Renal cortical epithelial cell (primary cell): Measurements from ENCODE around the gene VAMP3. TPM values are rescaled to one million over a fixed set of nuclear protein-coding genes. Genes with fewer than 3 reads are reported as not detected.
"Not testable (repeated sequence)": the region's sequence is repeated elsewhere in the genome, so short reads cannot be mapped to it uniquely, and the experiment has no call there.

Experiments
- DNase-seq: peaks from one replicate; pipeline ENCODE4 v3.0.0-alpha.2; 2011; ENCODE audit warnings: low read depth
- total RNA-seq: library from RNA; depleted of rRNA; stranded (reverse); fragments of >200 nt; gene quantifications from 2 replicates; pipeline ENCODE4 v1.2.3, GENCODE V29; 2014

Gene VAMP3
- total RNA-seq, 1 donor from 2014 or later, result 136 TPM

DNA sequence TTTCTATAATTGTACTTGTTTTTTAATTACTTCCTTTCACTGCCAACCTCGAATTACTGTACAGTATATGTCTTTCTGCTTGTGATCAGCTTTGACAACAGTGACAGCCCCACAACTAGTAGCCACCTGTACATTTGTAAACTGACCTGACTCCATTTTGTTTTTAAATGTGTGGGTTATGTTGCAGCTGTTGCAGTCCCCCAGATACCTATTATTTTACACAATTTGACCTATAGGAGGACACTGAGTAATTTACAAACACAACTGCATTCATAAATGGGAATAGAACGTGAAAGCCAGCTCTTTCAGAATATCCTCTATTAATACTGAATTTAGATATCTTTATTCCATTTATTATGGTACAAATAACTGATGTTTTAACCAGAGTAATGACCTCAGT lies 2.5 kb upstream of the VAMP3 start:
- DNase-seq, result no peak

DNA sequence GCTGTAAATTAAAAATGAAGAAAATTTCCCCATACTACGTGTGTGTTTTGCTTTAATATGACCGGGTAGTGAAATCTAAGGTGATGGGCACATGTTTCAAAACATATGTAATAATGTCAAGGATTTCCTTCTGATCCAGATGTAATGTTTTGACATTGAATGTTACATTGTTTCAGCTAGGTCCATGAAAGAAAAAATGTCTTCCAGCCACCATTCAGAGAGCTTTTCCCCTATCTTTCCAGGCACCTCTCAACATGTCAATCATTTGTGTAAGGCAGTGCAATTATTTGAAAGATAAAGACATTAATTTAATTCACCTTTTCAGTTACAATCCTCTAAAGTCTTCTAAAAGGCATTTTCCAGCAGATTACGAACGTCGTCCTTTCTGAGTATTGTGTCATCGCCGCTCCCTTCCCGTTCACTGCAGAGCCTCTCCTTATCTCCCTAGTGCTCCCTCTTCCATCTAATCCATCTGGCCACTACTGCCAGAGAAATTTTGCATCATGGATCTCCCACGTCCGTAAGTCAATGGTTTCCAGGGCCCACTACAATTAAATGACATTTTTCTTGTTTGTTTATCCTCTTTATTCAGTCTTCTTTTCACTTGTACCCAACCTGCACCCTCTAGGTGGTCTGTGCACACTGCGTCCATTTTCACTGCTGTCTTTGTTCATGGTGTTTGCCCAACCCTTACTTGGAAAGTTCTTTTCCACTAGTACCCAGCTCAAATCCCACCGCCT lies 1.3 kb upstream of the VAMP3 start:
- DNase-seq, result no peak

DNA sequence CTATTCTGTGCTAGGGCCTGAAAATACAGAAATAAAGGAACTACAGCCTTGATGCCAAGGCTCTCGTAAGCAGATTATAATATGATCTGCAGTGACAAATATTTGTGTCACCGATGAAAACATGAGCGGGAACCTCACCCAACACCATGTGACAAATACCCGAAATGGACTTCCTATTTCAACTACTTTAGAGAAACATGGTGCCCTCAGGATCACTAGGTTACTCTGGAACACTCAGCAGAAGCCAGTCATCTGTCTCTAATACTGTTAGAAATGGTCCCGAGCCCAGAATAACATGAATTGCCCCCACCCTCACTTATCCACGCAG lies 463 bp upstream of the VAMP3 start:
- peak; percentile 13 for DNase-seq

DNA sequence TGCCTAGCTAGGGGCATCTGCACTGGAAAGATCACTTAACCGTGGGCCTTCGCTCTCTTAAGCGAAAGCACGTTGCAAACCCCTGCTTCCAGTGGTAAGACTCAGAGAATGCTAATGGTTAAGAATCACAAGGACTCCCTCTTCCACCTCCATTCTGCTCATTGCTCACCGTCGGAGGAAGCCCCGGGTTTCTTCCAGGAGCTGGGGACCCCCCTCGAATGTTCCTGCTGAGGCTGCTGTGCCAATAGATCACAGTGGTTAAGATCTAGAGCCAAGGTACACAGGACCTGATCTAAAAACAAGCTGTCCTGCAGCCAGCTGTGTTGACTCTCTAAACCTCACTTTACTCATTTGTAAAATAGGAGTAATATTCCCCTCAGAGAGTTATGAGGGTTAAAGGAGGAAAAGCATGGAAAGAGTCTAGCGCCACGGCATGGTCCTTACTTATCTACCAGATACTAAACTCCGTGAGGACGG lies 765 bp downstream of the VAMP3 start:
- no peak for DNase-seq

DNA sequence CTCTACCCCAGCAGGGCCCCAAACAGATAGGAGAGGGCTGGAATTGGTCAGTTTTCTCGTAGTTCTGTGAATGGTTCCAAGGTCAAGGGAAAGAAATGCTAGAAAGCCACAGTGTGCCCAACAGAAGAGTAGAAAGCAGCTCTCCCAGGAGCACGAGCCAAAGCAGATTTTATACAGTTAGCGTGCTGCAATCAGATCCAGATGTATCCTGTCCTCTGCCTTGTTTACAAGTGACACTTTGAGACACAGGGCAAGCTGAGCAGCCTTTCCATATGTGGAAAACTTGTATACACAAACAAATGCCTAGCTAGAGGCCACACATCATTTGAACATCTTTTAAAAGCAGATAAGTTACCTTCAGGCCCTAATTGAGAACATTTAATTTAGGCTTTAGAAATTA lies 6.5 kb downstream of the VAMP3 start:
- DNase-seq, result no peak

DNA sequence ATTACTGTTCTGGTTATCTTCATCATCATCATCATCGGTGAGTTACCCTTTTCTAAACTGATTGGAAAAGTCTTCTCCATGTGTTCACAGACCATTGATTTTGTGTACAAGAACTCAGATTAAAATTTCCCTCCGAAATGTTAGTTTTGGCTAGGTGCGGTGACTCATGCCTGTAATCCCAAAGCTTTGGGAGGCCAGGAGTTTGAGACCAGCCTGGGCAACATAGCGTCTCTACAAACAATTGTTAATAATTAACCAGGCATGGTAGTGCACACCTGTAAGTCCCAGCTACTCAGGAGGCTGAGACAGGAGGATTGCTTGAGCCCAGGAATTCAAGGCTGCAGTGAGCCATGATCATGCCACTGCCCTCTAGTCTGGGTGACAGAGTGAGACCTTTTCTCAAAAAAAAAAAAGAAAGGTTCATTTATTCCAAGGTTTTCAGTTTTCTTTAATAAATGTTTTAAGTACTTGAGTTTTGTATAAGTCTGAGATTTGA lies 7.1 kb downstream of the VAMP3 start:
- DNase-seq, result no peak

DNA sequence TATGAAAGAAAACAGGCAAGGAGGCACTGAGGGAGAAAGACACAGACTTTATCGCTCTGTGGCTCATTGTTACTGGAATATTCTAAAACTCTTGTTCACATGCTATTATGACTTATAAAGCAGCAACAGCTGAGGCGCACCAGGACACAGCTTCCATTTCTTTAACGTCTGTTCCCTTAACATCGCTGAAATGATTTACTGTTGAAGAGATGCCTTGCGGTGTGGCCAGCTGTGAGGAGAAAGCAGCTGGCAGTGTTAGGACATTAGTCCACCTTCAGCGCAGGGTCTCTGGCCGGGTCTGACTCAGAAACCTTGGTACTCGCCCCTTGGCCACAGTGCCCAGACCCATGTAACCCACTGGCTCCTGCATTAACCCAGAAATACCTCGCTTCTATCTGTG lies 9.9 kb downstream of the VAMP3 start:
- DNase-seq, result no peak

DNA sequence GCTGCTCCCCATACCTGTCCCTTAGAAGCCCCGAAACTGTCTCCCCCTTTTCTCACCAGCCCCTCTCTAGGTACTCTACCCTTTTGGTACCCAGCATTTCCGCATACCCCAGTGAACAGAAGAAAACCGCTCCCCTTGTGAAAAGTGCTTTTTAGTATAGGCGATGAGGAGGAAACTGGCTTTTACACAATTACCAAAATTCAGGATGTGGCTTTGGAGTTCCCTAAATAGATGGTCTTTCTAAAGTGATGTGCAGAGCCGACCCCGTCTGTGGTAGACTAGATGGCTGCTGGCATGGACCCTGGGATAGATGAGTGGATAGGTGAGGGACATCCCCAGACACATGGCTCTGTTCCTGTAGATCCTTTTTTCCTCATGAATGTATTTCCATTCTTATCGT lies 10.4 kb downstream of the VAMP3 start:
- no peak for DNase-seq

DNA sequence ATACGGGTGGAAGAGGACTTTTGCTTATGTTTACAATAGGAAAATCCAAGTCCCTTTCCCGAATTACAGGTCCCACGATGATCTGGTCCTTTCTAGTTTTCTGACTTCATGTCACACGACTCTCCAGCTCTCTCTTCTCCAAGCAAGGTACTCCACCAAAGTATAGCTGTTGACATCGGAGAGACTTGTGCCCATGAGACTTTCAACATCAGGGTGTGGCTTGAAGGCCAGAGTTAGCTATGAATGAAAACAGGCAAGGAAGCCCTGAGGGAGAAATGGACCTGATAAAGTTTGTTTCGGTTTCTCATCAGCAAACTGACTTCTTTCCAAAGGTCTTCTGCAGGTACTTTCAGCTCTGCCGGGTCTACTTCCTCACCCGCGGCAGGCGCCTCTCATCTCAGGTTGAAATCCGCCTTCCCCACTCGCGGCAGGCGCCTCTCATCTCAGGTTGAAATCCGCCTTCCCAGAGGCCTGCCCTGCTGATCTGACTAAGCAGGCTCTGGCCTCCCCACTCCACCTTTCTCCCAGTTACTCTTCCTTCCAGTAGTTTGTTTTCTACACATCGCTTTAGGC lies 10.9 kb downstream of the VAMP3 start:
- no peak for DNase-seq

DNA sequence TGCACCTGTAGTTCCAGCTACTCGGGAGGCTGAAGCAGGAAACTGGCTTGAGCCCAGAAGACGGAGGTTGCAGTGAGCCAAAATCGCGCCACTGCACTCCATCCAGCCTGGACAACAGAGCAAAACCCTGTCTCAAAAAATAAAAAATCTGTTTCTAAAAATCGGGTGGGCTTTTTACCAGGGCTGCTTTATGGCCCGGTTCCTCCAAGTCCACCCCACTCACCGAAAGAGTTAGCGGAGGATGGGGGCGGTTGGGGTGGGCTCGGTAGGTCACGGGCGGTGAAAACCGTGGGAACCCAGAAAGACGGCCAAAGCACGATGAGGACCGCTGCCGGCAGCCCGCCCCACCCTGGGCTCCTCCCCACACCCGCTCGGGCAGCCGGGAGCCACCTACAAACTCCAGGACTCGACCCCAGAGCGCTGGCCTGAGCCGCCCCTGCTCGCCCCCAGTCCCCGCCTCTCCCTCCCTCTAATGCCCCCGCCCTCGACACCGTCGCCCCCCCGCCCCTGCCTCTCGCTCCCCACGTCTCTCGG lies 12.1 kb downstream of the VAMP3 start:
- DNase-seq, result no peak

DNA sequence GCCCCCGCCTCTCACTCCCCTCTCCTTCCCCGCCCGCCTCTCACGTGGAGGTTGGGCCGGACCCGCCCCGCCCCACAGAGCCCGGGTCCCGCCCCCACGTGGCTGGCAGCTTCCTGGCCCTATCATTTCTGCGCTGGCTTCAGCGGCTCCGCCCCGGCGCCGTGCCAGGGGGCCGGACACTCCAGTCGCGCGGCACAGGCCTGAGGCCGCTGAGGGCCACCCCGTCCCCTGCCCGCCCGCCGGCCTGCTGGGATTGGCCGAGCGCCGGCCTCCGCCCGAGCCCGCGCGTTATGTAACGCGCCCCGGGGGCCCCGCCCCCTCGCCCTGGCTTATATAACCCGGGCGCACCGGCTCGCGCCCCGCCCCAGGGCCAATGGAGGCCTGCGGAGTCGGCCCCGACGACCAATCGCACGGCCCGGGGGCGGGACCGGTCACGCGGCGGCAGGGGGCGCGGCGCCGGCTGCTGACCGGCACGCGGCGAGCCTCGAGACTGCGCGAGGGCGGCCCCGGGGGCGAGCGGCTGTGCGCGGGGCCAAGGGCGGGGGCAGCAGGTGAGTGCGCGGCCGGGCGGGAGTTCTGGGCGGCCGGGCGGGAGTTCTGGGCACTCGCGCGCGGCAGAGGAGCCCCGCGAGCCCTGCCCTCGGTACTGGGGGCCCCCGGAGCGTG lies 12.9 kb downstream of the VAMP3 start, which contains the start of gene PER3:
PER3 (plus strand) TSS at position 466 of the 666 bp plus-strand sequence. CDS start 587 bp downstream, outside the sequence.
- peak; percentile 85 for DNase-seq

DNA sequence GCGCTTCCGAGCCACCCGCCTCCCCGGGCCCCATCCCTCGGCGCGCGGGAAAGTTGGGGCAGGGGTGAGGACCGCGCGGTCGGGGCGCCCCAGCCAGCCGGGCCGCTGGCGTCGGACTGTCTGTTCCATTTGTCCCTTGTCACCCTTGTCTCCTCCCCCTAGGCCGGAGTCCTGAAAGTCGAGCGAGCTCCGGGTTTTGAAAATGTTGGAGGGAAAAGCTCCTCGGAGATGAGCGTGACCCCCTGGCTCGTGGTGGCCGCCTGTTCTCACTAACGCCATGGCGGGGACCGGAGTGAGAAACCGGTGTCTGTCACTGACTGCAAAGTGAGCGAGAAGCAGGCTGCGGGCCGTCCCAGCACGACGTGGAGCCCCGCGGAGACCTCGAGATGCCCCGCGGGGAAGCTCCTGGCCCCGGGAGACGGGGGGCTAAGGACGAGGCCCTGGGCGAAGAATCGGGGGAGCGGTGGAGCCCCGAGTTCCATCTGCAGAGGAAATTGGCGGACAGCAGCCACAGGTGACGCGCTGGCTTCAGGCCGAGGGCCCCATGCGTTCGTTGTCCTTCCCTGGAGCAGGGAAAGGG lies 13.5 kb downstream of the VAMP3 start:
- DNase-seq, result no peak

DNA sequence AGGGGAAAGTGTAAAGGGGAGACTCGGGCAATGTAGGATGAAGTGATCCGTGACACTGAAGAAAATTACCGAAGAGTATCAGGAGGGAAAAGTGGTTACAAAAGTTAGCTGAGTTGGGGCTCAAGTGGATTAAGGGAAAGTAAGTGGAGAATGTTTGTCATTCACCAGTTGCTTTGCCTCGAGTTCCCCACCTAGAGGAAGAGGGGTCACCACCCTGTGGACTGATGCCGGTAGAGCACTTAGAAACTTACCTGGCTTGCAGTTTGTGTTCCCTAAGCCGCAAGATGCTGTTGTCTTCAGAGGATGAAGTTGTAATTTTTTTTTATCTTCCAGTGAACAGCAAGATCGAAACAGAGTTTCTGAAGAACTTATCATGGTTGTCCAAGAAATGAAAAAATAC lies 14.0 kb downstream of the VAMP3 start:
- DNase-seq, result no peak

DNA sequence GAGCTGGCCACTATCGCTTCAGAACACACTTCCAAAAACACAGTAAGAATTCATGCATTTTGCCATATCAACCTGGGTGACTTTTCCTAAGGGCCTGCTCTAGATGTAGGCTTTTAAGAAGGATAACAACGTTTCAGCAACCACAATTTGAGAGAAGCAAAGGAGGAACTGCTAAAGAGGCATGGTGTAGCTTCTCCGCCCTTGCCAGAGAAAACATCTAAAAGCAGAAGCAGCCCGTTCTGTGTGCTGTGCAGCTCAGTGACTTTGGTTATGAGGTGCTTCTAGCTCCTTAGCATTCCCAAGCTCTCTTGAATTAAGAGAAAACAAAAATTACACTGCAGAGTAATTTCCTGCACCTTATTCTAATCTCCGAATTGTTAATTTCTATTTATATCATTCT lies 15.7 kb downstream of the VAMP3 start:
- DNase-seq, result no peak

DNA sequence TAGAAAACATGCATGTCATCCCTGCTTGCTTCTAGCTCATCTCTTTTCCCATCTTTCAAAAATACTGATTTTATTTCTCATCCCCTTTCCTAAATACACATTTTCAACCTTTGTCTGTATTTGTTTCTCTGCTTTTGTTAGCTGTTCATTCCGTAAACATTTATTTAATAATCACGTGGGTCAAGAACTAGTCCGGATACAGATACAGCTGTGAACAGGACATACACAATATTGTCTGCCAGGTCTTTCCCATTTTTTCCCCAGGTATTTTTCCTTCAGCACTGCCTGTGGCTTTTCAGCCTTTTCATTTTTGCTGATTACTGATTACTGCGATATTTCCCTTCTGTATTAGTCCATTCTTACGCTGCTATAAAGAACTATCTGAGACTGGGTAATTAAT lies 18.7 kb downstream of the VAMP3 start:
- DNase-seq, result no peak

DNA sequence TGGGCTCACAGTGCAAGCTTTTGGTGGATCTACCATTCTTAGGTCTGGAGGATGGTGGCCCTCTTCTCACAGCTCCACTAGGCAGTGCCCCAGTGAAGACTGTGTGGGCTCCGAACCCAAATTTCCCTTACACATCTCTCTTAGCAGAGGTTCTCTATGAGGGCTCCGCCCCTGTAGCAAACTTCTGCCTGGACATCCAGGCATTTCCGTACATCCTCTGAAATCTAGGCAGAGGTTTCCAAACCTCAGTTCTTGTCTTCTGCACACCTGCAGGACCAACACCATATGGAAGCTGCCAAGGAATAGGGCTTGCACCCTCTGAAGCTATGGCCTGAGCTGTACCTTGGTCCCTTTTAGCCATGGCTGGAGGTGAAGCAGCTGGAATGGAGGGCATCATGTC lies 19.9 kb downstream of the VAMP3 start:
- not testable (repeated sequence) for DNase-seq

DNA sequence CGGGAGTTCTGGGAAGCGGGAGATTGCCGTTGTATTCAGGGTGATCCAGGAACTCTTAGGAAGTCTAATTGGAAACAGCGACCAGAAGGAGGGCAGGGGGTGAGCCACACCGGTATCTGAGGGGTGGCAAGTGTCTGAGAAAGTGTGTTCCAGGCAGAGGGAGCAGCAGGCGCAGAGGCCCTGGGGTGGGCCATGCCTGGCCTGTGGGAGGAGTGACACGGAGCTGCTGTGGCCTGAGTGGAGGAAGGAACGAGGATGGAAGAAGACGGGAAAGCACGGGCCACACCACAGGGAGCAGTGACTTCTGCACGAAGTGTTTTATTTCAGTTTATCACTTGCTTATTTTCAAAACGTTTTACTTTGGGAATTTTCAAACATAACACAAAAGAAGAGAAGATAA lies 24.3 kb downstream of the VAMP3 start:
- no peak for DNase-seq

DNA sequence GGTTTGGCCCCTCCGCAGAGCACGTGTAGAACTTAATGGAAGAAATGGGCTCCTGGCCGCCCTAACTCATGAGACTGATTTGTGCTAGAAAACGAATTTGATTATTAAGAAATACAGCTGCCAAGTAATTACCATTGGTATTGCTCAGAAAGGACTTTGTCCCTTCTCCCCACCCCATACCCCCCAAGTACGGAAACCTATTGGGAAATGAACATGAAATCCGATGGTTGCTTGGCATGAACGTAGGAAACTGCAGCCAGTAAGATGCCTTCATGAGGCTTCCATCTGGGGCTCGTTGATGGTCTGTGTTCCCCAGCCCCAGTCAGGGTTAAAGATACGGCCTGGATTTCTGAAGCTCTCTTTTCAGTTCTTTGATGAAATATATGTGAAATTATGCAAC lies 34.4 kb downstream of the VAMP3 start:
- no peak for DNase-seq

DNA sequence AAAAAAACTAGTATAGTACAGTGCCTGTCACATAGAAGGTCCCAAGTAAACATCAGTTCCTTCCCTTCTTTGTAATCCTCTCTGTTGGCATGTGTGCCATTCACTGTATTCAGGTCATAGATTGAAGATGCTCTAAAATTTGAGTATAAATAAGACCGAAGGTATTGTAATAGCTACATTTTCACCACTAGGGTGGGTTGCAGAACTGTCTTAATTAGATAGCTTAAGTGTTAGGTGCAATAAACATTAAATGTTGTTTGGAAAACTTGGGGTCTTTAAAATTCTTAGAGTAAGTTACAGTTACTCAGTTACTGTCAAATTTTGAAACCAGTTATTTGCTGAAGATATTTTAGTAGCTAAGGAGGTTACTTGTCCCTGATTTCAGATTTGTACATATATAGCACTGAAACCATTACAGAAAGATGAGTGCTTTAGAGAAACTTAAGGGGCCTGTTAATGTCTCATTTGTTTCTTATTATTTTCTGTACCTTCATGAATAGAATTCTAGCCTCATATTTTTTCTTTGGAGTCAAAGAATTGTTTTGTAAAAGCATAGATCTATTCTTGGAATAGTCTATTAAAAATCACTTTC lies 37.3 kb downstream of the VAMP3 start:
- DNase-seq, result peak; percentile 65

DNA sequence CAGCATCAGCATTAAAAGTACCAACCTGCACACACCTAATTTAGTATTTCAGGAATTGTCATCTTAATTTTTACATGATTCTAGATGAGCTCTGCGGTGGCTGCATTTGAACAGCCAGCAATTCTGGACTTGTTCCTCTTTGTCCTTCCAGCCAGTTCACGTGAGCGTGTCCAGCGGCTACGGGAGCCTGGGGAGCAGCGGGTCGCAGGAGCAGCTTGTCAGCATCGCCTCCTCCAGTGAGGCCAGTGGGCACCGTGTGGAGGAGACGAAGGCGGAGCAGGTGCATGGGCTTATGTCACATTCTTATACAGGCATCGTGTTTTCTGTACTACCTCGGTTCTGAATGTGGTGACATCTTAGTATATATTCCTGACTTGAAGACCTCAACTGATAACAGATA lies 38.6 kb downstream of the VAMP3 start:
- no peak for DNase-seq

DNA sequence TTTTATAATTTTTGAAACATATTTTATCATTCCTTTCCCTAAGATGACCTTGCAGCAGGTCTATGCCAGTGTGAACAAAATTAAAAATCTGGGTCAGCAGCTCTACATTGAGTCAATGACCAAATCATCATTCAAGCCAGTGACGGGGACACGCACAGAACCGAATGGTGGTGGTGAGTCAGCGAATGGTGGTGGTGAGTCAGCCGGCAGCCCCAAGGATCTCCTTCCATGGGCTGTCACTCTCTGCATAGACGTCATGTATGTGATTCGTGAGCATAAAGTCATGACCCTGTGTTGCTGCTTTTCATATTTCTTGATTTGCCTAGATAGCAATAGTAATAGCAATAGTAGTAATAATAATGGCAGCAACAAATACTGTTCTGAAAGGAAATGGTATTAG lies 39.3 kb downstream of the VAMP3 start:
- peak; percentile 82 for DNase-seq

DNA sequence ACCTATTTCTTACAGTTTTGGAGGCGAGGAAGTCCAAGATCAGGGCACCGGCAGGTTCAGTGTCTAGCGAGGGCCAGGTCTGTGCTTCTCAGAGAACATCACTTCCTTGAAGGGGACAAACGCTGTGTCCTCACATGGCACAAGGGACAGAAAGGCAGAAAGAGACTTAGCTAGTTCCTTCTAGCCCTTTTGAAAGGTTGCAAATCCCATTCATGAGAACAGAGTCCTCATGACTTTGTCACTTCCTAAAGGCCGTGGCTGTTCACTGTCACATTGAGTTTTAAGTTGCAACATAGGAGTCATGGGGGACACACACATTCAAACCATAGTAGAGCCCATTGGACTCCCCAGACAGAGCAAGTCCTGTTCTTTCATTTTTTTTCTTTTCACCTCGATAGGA lies 40.4 kb downstream of the VAMP3 start:
- DNase-seq, result no peak
